ENCODE data around the gene FAM219B. TPM values are rescaled to one million over a fixed set of nuclear protein-coding genes. Genes with fewer than 3 reads are reported as not detected.

The FAM219B gene
- total RNA-seq, 1 experiment from 2014 or later, result 64.3 TPM

DNA sequence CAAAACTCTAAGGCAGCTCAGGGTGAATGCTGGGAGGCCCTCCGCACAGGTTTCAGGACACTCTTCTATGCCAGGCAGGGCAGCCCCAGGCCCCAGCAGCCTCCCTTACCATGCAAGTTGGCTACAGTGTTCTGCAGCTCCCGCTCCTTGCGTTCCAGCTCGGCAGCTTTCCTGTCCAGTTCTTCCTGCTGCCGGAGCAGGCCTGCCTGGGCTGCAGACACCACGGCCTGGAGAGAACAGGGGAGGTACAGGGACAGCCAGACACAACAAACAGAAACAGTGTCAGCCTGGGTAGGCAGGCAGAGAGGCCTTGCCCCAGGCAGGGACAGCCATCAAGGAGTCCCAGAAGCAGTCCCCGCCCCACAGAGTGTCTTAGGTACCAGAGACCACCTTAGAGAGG lies 54.7 kb downstream of the FAM219B start:
- POLR2A ChIA-PET, result no interaction called here
- H4K20me1 ChIP-seq (ENCODE audit: insufficient read depth), result no peaks in the 10 kb centered on the region
- intact Hi-C loops (cut with micrococcal nuclease), result no loop called here
- no peak for TF ChIP-seq CBX3 (IDR thresholded peaks at IDR 0.05; ENCODE audit: low read depth)
- no peak for DNase-seq (ENCODE audit: low read depth, low spot score)
- H3K9me3 ChIP-seq (ENCODE audit: control insufficient read depth in 1 of 2, insufficient read depth in 1 of 2, low read depth in 1 of 2, low read length in 2 of 2), result no peaks in the 10 kb centered on the region
- H3K4me1 ChIP-seq (ENCODE audit: control insufficient read depth in 1 of 2, insufficient read depth in 2 of 2, low read length in 2 of 2), result peaks cover 0 to 5% of the 10 kb centered on the region in 2 experiments; a peak in 2 of 4 replicates
- peaks cover 23 to 33% of the 10 kb centered on the region in 2 experiments; a peak in 3 of 4 replicates for H3K36me3 ChIP-seq (ENCODE audit: control insufficient read depth in 1 of 2, insufficient read depth in 2 of 2, low read length in 2 of 2)
- H3K9me2 ChIP-seq (ENCODE audit: insufficient read depth), result no peaks in the 10 kb centered on the region
- H3K27me3 ChIP-seq (ENCODE audit: insufficient read depth, low read length), result no peaks in the 10 kb centered on the region
- no peak overlapping the region for H3K9ac ChIP-seq (ENCODE audit: low read length)
- H3K4me2 ChIP-seq (ENCODE audit: low read length), result no peak overlapping the region
- H3K4me3 ChIP-seq (replicated peaks in 1 of 2; ENCODE audit: low read depth in 1 of 2, low read length in 2 of 2), result no peak overlapping the region
- RAD21 ChIA-PET (ENCODE audit: low non-redundant PET in 1 of 2, low total read pairs in 2 of 2, uncharacterized antibody in 2 of 2, unreplicated experiment in 2 of 2), result no interaction called here
- ATAC-seq, result no peak
- CTCF ChIA-PET, result no interaction called here
- peaks cover 8% of the 10 kb centered on the region; the same call in 1 of the 2 replicates for H3K79me2 ChIP-seq (ENCODE audit: insufficient read depth, low read length)
- no TSS peak for BruUV-seq (replicated peaks)
- H2AFZ ChIP-seq (ENCODE audit: low read depth, low read length, poor library complexity, severe bottlenecking), result no peak overlapping the region
- H3K27ac ChIP-seq (ENCODE audit: low read depth, low read length), result no peak overlapping the region

DNA sequence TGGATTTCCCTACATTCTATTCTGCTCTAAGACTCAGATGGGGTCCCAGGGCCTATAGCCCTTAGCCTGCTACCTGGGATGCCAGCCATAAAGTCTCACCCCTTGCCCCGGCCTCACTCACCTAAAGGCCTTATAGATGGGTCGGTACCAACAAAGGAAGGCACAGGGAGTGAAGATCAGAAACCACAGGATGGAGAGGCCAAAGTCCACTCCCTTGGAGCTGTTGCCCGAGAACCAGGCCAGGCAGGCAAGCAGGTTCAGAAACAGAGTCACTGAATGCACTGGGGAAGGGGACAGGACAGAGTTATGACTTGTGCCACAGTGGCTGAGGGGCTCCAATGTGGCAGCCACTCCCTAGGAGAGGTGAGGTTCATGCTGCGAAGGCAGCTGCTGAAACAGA lies 56.3 kb downstream of the FAM219B start:
- ChIA-PET CTCF (no interaction called here), RAD21 (ENCODE audit: low non-redundant PET in 1 of 2, low total read pairs in 2 of 2, uncharacterized antibody in 2 of 2, unreplicated experiment in 2 of 2) (no interaction called here), POLR2A (no interaction called here)
- Histone ChIP-seq H3K9me3 (ENCODE audit: control insufficient read depth in 1 of 2, insufficient read depth in 1 of 2, low read depth in 1 of 2, low read length in 2 of 2) (no peaks in the 10 kb centered on the region), H3K4me1 (ENCODE audit: control insufficient read depth in 1 of 2, insufficient read depth in 2 of 2, low read length in 2 of 2) (no peaks in the 10 kb centered on the region), H2AFZ (ENCODE audit: low read depth, low read length, poor library complexity, severe bottlenecking) (no peak overlapping the region), H3K36me3 (ENCODE audit: control insufficient read depth in 1 of 2, insufficient read depth in 2 of 2, low read length in 2 of 2) (peaks cover 26 to 35% of the 10 kb centered on the region in 2 experiments; a peak in 3 of 4 replicates), H3K27ac (ENCODE audit: low read depth, low read length) (no peak overlapping the region), H3K4me3 (replicated peaks in 1 of 2; ENCODE audit: low read depth in 1 of 2, low read length in 2 of 2) (no peak overlapping the region), H3K9me2 (ENCODE audit: insufficient read depth) (no peaks in the 10 kb centered on the region), H3K9ac (ENCODE audit: low read length) (no peak overlapping the region), H4K20me1 (ENCODE audit: insufficient read depth) (no peaks in the 10 kb centered on the region), H3K4me2 (ENCODE audit: low read length) (no peak overlapping the region), H3K79me2 (ENCODE audit: insufficient read depth, low read length) (0 out of 2 replicates have a peak, but pooled peaks cover 4% of the 10 kb centered on the region), H3K27me3 (ENCODE audit: insufficient read depth, low read length) (no peaks in the 10 kb centered on the region)
- intact Hi-C loops (cut with micrococcal nuclease), result no loop called here
- TF ChIP-seq POLR2AphosphoS5 (IDR thresholded peaks at IDR 0.05; ENCODE audit: low read depth, low read length) (no peak), SP1 (IDR thresholded peaks at IDR 0.05; ENCODE audit: low read depth) (no peak), POLR2A (IDR thresholded peaks at IDR 0.05; ENCODE audit: borderline replicate concordance, extremely low read depth, insufficient read depth, insufficient read length) (no peak), EGR1 (IDR thresholded peaks at IDR 0.05; ENCODE audit: low read depth) (no peak), CEBPB (IDR thresholded peaks at IDR 0.05; ENCODE audit: low read depth) (no peak), CBX3 (IDR thresholded peaks at IDR 0.05; ENCODE audit: low read depth) (no peak), YY1 (IDR thresholded peaks at IDR 0.05; ENCODE audit: extremely low read depth, insufficient replicate concordance, low read depth, low read length) (no peak), RAD21 (IDR thresholded peaks at IDR 0.05; ENCODE audit: low read depth) (no peak), ZFX (IDR thresholded peaks at IDR 0.05) (no peak), EZH2 (IDR thresholded peaks at IDR 0.05) (no peak), ZNF274 (IDR thresholded peaks at IDR 0.05; ENCODE audit: low read depth, low read length) (no peak)
- TF ChIP-seq, protein P1, sequence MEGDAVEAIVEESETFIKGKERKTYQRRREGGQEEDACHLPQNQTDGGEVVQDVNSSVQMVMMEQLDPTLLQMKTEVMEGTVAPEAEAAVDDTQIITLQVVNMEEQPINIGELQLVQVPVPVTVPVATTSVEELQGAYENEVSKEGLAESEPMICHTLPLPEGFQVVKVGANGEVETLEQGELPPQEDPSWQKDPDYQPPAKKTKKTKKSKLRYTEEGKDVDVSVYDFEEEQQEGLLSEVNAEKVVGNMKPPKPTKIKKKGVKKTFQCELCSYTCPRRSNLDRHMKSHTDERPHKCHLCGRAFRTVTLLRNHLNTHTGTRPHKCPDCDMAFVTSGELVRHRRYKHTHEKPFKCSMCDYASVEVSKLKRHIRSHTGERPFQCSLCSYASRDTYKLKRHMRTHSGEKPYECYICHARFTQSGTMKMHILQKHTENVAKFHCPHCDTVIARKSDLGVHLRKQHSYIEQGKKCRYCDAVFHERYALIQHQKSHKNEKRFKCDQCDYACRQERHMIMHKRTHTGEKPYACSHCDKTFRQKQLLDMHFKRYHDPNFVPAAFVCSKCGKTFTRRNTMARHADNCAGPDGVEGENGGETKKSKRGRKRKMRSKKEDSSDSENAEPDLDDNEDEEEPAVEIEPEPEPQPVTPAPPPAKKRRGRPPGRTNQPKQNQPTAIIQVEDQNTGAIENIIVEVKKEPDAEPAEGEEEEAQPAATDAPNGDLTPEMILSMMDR (IDR thresholded peaks at IDR 0.05 in 2 of 3, conservative IDR thresholded peaks at IDR 0.05 in 1 of 3; ENCODE audit: borderline replicate concordance in 1 of 3, insufficient read depth in 1 of 3, low read depth in 2 of 3, low read length in 2 of 3), result no peak
- TF ChIP-seq, protein P2, sequence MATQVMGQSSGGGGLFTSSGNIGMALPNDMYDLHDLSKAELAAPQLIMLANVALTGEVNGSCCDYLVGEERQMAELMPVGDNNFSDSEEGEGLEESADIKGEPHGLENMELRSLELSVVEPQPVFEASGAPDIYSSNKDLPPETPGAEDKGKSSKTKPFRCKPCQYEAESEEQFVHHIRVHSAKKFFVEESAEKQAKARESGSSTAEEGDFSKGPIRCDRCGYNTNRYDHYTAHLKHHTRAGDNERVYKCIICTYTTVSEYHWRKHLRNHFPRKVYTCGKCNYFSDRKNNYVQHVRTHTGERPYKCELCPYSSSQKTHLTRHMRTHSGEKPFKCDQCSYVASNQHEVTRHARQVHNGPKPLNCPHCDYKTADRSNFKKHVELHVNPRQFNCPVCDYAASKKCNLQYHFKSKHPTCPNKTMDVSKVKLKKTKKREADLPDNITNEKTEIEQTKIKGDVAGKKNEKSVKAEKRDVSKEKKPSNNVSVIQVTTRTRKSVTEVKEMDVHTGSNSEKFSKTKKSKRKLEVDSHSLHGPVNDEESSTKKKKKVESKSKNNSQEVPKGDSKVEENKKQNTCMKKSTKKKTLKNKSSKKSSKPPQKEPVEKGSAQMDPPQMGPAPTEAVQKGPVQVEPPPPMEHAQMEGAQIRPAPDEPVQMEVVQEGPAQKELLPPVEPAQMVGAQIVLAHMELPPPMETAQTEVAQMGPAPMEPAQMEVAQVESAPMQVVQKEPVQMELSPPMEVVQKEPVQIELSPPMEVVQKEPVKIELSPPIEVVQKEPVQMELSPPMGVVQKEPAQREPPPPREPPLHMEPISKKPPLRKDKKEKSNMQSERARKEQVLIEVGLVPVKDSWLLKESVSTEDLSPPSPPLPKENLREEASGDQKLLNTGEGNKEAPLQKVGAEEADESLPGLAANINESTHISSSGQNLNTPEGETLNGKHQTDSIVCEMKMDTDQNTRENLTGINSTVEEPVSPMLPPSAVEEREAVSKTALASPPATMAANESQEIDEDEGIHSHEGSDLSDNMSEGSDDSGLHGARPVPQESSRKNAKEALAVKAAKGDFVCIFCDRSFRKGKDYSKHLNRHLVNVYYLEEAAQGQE (IDR thresholded peaks at IDR 0.05; ENCODE audit: low read depth), result no peak
- no TSS peak for BruUV-seq (replicated peaks)
- no peak for DNase-seq (ENCODE audit: low read depth, low spot score)
- ATAC-seq, result no peak

Data from HCT116 (cell line).